Measurements from ENCODE around the gene NIT1. TPM values are rescaled to one million over a fixed set of nuclear protein-coding genes. Genes with fewer than 3 reads are reported as not detected.

NIT1 gene
- total and polyA plus RNA-seq, 7 donors = 20.1 to 43.8 (median 30.7) TPM

- ATAC-seq = peak; percentile 9 to 52 (median 38)
- Histone ChIP-seq H3K4me3 (peak overlapping the region; percentile 83), H3K9me3 (no peaks in the 10 kb centered on the region), H3K4me1 (peaks cover 42% of the 10 kb centered on the region), H3K36me3 (ENCODE audit: insufficient read depth in 1 of 2, low read depth in 1 of 2) (peaks cover 0 to 50% of the 10 kb centered on the region in 2 donors), H3K27me3 (ENCODE audit: insufficient read depth in 3 of 3, low read length in 2 of 3) (no peaks in the 10 kb centered on the region), H3K27ac (peak overlapping the region; percentile 97)
- TF ChIP-seq, protein P1, sequence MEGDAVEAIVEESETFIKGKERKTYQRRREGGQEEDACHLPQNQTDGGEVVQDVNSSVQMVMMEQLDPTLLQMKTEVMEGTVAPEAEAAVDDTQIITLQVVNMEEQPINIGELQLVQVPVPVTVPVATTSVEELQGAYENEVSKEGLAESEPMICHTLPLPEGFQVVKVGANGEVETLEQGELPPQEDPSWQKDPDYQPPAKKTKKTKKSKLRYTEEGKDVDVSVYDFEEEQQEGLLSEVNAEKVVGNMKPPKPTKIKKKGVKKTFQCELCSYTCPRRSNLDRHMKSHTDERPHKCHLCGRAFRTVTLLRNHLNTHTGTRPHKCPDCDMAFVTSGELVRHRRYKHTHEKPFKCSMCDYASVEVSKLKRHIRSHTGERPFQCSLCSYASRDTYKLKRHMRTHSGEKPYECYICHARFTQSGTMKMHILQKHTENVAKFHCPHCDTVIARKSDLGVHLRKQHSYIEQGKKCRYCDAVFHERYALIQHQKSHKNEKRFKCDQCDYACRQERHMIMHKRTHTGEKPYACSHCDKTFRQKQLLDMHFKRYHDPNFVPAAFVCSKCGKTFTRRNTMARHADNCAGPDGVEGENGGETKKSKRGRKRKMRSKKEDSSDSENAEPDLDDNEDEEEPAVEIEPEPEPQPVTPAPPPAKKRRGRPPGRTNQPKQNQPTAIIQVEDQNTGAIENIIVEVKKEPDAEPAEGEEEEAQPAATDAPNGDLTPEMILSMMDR (IDR thresholded peaks at IDR 0.05) = peak; percentile 34
- intact Hi-C loops (cut with DNase I) = no loop called here
- DNase-seq = peak; percentile 56 to 64
- 18 to 30% (median 18%) methylated on average over 10 of the region's 10 CpGs for WGBS, 3 donors
Measured at GRCh38 chr1:161119092-161119903, 1.4 kb downstream of the NIT1 start.

- intact Hi-C loops (cut with DNase I) = no loop called here
- ATAC-seq = no peak
Measured at GRCh38 chr1:161121042-161121650, 3.2 kb downstream of the NIT1 start.

GRCh38 chr1:161121834-161122233, 3.9 kb downstream of the NIT1 start:
- no peaks in the 10 kb centered on the region for H3K27me3 ChIP-seq (ENCODE audit: insufficient read depth in 3 of 3, low read length in 2 of 3)
- TF ChIP-seq, protein P1 (IDR thresholded peaks at IDR 0.05) = no peak
- intact Hi-C loops (cut with DNase I) = no loop called here
- H3K4me3 ChIP-seq = no peak overlapping the region
- H3K27ac ChIP-seq = no peak overlapping the region
- no peak for DNase-seq
- ATAC-seq = no peak
- H3K4me1 ChIP-seq = peaks cover 17% of the 10 kb centered on the region
- H3K36me3 ChIP-seq (ENCODE audit: insufficient read depth in 1 of 2, low read depth in 1 of 2) = peaks cover 0 to 76% of the 10 kb centered on the region in 2 donors
- 72 to 79% (median 75%) methylated on average over 4 of the region's 4 CpGs for WGBS, 3 donors
- H3K9me3 ChIP-seq = no peaks in the 10 kb centered on the region

More at GRCh38 chr1:161121042-161121650, 3.2 kb downstream of the NIT1 start:
- Histone ChIP-seq H3K9me3 (no peaks in the 10 kb centered on the region), H3K27ac (no peak overlapping the region), H3K4me1 (peaks cover 24% of the 10 kb centered on the region), H3K27me3 (ENCODE audit: insufficient read depth in 3 of 3, low read length in 2 of 3) (no peaks in the 10 kb centered on the region), H3K4me3 (no peak overlapping the region), H3K36me3 (ENCODE audit: insufficient read depth in 1 of 2, low read depth in 1 of 2) (peaks cover 0 to 69% of the 10 kb centered on the region in 2 donors)
- DNase-seq = no peak
- WGBS, 3 donors = 88 to 91% (median 89%) methylated on average over 3 of the region's 3 CpGs
- TF ChIP-seq, protein P1 (IDR thresholded peaks at IDR 0.05) = no peak

DNA sequence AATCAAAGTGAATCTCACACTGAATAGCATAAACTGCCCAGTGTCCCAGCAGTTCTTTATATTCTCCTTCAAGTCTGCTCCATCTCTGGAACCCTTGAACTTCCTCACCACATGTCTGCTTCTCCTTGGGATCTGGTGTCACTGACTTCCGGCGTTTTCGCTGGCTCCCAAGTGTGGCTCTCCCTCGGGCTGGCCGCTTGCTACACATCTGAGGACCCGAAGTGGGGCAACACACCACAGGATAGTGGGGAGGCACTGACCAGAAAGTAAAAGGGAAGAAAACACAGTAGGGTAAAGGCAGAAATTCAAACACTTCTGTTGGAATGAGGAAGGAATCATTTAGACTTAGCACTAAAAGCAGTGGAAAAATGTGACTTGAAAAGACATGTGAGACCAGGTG, 5.1 kb downstream of the NIT1 start:
- DNase-seq (no peak), ATAC-seq (no peak)
- intact Hi-C loops (cut with DNase I) = no loop called here
- Histone ChIP-seq H3K27me3 (ENCODE audit: insufficient read depth in 3 of 3, low read length in 2 of 3) (no peaks in the 10 kb centered on the region), H3K9me3 (no peaks in the 10 kb centered on the region), H3K27ac (no peak overlapping the region), H3K36me3 (ENCODE audit: insufficient read depth in 1 of 2, low read depth in 1 of 2) (peaks cover 0 to 87% of the 10 kb centered on the region in 2 donors), H3K4me1 (peaks cover 14% of the 10 kb centered on the region), H3K4me3 (no peak overlapping the region)
- TF ChIP-seq, protein P1 (IDR thresholded peaks at IDR 0.05) = no peak
- 71 to 85% (median 74%) methylated on average over 6 of the region's 6 CpGs for WGBS, 3 donors

All from psoas muscle (tissue), 8 donors.